ENCODE data around the gene TSTD1.

The TSTD1 gene

GRCh38 chr1:161009602-161010211, 29.1 kb downstream of the TSTD1 start:
- no peak for DNase-seq (ENCODE audit: extremely low spot score)
- CTCF ChIA-PET = no interaction called here
- TF ChIP-seq FOXM1 (IDR thresholded peaks at IDR 0.05; ENCODE audit: borderline replicate concordance) (no peak), BHLHE40 (IDR thresholded peaks at IDR 0.05; ENCODE audit: borderline replicate concordance) (no peak), SUZ12 (IDR thresholded peaks at IDR 0.05) (no peak), CTBP1 (IDR thresholded peaks at IDR 0.05; ENCODE audit: borderline replicate concordance) (no peak), ZNF384 (IDR thresholded peaks at IDR 0.05) (no peak), FOXA1 (IDR thresholded peaks at IDR 0.05) (no peak), FOXK2 (IDR thresholded peaks at IDR 0.05) (no peak), LEF1 (IDR thresholded peaks at IDR 0.05; ENCODE audit: borderline replicate concordance) (no peak), L3MBTL2 (conservative IDR thresholded peaks at IDR 0.05) (no peak), ARNT (IDR thresholded peaks at IDR 0.05) (no peak), TARDBP (IDR thresholded peaks at IDR 0.05) (no peak), ELF4 (IDR thresholded peaks at IDR 0.05) (no peak), SP1 (IDR thresholded peaks at IDR 0.05) (no peak), HDGF (IDR thresholded peaks at IDR 0.05; ENCODE audit: borderline replicate concordance) (no peak)
- TF ChIP-seq, protein P1, sequence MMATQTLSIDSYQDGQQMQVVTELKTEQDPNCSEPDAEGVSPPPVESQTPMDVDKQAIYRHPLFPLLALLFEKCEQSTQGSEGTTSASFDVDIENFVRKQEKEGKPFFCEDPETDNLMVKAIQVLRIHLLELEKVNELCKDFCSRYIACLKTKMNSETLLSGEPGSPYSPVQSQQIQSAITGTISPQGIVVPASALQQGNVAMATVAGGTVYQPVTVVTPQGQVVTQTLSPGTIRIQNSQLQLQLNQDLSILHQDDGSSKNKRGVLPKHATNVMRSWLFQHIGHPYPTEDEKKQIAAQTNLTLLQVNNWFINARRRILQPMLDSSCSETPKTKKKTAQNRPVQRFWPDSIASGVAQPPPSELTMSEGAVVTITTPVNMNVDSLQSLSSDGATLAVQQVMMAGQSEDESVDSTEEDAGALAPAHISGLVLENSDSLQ (IDR thresholded peaks at IDR 0.05) = no peak
- POLR2A ChIA-PET = no interaction called here

GRCh38 chr1:161008869-161009510, 29.8 kb downstream of the TSTD1 start:
- ChIA-PET POLR2A (no interaction called here), CTCF (no interaction called here)
- no peak for DNase-seq (ENCODE audit: extremely low spot score)
- TF ChIP-seq SP1 (IDR thresholded peaks at IDR 0.05) = no peak
- no peak for TF ChIP-seq L3MBTL2 (conservative IDR thresholded peaks at IDR 0.05)
- TF ChIP-seq NFRKB (IDR thresholded peaks at IDR 0.05) = no peak
- no peak for TF ChIP-seq FOXA1 (IDR thresholded peaks at IDR 0.05)

- ChIA-PET CTCF (no interaction called here), POLR2A (interaction anchor here (1.1 kb wide), 1 partner anchor 13 kb away, joined by 5 read pairs; the partner anchor contains the start of gene F11R)
- DNase-seq (ENCODE audit: extremely low spot score) = no peak
- TF ChIP-seq TARDBP (IDR thresholded peaks at IDR 0.05) = no peak
- no peak for TF ChIP-seq FOXK2 (IDR thresholded peaks at IDR 0.05)
- TF ChIP-seq, protein P1 (IDR thresholded peaks at IDR 0.05) = no peak
- TF ChIP-seq SP1 (IDR thresholded peaks at IDR 0.05) = no peak
- no peak for TF ChIP-seq FOXA1 (IDR thresholded peaks at IDR 0.05)
- TF ChIP-seq ARNT (IDR thresholded peaks at IDR 0.05) = no peak
- no peak for TF ChIP-seq HDGF (IDR thresholded peaks at IDR 0.05; ENCODE audit: borderline replicate concordance)
- no peak for TF ChIP-seq SUZ12 (IDR thresholded peaks at IDR 0.05)
- no peak for TF ChIP-seq CTBP1 (IDR thresholded peaks at IDR 0.05; ENCODE audit: borderline replicate concordance)
- no peak for TF ChIP-seq ZNF384 (IDR thresholded peaks at IDR 0.05)
- no peak for TF ChIP-seq L3MBTL2 (conservative IDR thresholded peaks at IDR 0.05)
- no peak for TF ChIP-seq LEF1 (IDR thresholded peaks at IDR 0.05; ENCODE audit: borderline replicate concordance)
- TF ChIP-seq NFRKB (IDR thresholded peaks at IDR 0.05) = no peak
- TF ChIP-seq FOXM1 (IDR thresholded peaks at IDR 0.05; ENCODE audit: borderline replicate concordance) = no peak
Measured at GRCh38 chr1:161007369-161007768, 31.4 kb downstream of the TSTD1 start.

DNA sequence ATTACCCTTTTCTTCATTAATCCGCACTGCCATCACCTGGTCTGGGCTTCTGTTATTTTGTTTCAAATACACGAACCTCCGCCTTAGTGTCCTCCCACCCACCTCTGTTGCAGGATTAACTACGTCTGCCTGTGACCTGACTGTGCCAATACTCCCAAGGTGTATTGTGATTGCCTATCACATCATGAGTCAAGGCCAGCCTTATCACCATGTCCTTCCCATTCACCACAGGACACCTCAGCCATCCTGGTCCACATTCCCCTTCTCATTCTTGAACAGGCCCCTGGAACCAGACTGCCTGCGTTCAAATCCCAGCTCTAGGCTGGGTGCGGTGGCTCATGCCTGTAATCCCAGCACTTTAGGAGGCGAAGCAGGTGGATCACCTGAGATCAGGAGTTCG, 32.2 kb downstream of the TSTD1 start:
- POLR2A ChIA-PET = no interaction called here
- TF ChIP-seq FOXM1 (IDR thresholded peaks at IDR 0.05; ENCODE audit: borderline replicate concordance) (no peak), HDGF (IDR thresholded peaks at IDR 0.05; ENCODE audit: borderline replicate concordance) (no peak), SP1 (IDR thresholded peaks at IDR 0.05) (no peak), ARNT (IDR thresholded peaks at IDR 0.05) (no peak), L3MBTL2 (conservative IDR thresholded peaks at IDR 0.05) (no peak), ZNF384 (IDR thresholded peaks at IDR 0.05) (no peak), FOXK2 (IDR thresholded peaks at IDR 0.05) (no peak), TARDBP (IDR thresholded peaks at IDR 0.05) (no peak), ELF4 (IDR thresholded peaks at IDR 0.05) (no peak), BHLHE40 (IDR thresholded peaks at IDR 0.05; ENCODE audit: borderline replicate concordance) (no peak), FOXA1 (IDR thresholded peaks at IDR 0.05) (no peak)
- CTCF ChIA-PET = no interaction called here
- no peak for DNase-seq (ENCODE audit: extremely low spot score)

GRCh38 chr1:161001525-161001924, 37.2 kb downstream of the TSTD1 start:
- ChIA-PET CTCF (no interaction called here), POLR2A (no interaction called here)
- TF ChIP-seq NFRKB (IDR thresholded peaks at IDR 0.05) (no peak), SP1 (IDR thresholded peaks at IDR 0.05) (no peak)
- DNase-seq (ENCODE audit: extremely low spot score) = no peak

DNA sequence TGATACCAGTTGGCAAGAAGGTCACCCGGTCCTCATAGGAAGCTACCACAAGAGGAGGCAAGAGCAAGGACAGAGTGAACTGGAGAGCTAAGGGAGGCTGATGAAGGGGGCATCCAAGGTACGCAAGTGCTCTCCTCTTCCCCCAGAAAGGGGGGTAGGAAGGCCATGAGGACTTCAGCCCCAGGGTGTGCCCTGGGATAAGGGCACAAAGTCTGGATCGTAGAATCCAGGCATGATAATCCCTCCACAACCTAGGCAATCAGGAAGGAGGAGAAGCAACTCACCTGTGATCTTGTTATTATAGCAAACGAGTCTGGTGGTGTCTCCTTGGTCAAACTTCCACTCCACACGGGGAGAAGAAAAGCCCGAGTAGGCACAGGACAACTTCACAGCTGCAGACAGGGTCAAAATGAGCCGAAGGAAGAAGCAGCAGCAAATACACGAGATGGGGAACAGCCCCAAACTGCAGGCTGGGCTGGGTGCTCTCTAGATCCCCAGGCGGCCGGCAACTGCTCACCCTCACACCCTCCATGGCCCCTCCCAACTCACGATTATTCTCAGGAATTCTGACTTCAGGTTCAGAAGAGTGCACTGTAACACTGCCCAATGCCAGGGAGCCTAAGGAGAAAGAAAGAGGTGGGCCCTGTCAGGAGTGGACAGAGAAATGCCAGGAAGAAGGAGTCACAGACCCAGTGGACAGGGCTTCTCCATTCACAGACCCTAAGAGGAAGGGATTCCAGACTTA, 37.9 kb downstream of the TSTD1 start:
- no peak for TF ChIP-seq LEF1 (IDR thresholded peaks at IDR 0.05; ENCODE audit: borderline replicate concordance)
- TF ChIP-seq FOXA1 (IDR thresholded peaks at IDR 0.05) = no peak
- TF ChIP-seq NFRKB (IDR thresholded peaks at IDR 0.05) = no peak
- TF ChIP-seq SUZ12 (IDR thresholded peaks at IDR 0.05) = no peak
- TF ChIP-seq L3MBTL2 (conservative IDR thresholded peaks at IDR 0.05) = no peak
- TF ChIP-seq BHLHE40 (IDR thresholded peaks at IDR 0.05; ENCODE audit: borderline replicate concordance) = no peak
- no peak for TF ChIP-seq SP1 (IDR thresholded peaks at IDR 0.05)
- no peak for TF ChIP-seq ARNT (IDR thresholded peaks at IDR 0.05)
- no peak for TF ChIP-seq TARDBP (IDR thresholded peaks at IDR 0.05)
- TF ChIP-seq CTBP1 (IDR thresholded peaks at IDR 0.05; ENCODE audit: borderline replicate concordance) = no peak
- no peak for TF ChIP-seq HDGF (IDR thresholded peaks at IDR 0.05; ENCODE audit: borderline replicate concordance)
- TF ChIP-seq, protein P1 (IDR thresholded peaks at IDR 0.05) = no peak
- TF ChIP-seq FOXM1 (IDR thresholded peaks at IDR 0.05; ENCODE audit: borderline replicate concordance) = no peak
- TF ChIP-seq ZNF384 (IDR thresholded peaks at IDR 0.05) = no peak
- no peak for TF ChIP-seq FOXK2 (IDR thresholded peaks at IDR 0.05)
- no peak for TF ChIP-seq ELF4 (IDR thresholded peaks at IDR 0.05)
- POLR2A ChIA-PET = no interaction called here
- no peak for DNase-seq (ENCODE audit: extremely low spot score)
- CTCF ChIA-PET = no interaction called here

Data from HEK293T (cell line).